Mucosa of descending colon (tissue), 3 donors: Measurements from ENCODE around the gene SGSH. TPM values are rescaled to one million over a fixed set of nuclear protein-coding genes. Genes with fewer than 3 reads are reported as not detected.
A peak's percentile ranks its signal among the peaks of the same experiment; 100 is the strongest.

Experiments
- ATAC-seq: fragments of 200-7000 bp; cut with Tn5 transposase; one replicate; pipeline ENCODE4 v1.9.1; 2020; ENCODE audit warnings: mild to moderate bottlenecking, moderate library complexity
- DNase-seq, 3 donors: peaks; one replicate each; pipeline ENCODE4 v3.0.0-alpha.2; 2020
- H3K36me3 ChIP-seq: fragments of 200-600 bp; one replicate; pipeline ENCODE4 v1.8.0; 2021; ENCODE audit warnings: low read depth, mild to moderate bottlenecking
- H3K4me1 ChIP-seq: fragments of 200-600 bp; one replicate; pipeline ENCODE4 v1.8.0; 2021; ENCODE audit warnings: low read depth, mild to moderate bottlenecking
- H3K4me3 ChIP-seq: fragments of 200-600 bp; one replicate; pipeline ENCODE4 v1.8.0; 2021; ENCODE audit warnings: mild to moderate bottlenecking
- H3K9me3 ChIP-seq: fragments of 200-600 bp; one replicate; pipeline ENCODE4 v1.8.0; 2021; ENCODE audit warnings: mild to moderate bottlenecking
- CTCF ChIP-seq: fragments of 200-600 bp; IDR thresholded peaks from one replicate; pipeline ENCODE4 v1.8.0; 2022; ENCODE audit warnings: antibody characterized with exemption, mild to moderate bottlenecking
- intact Hi-C, 2 donors: fragments of 100-400 bp; cut with DNase I in 1 of 2; cut with micrococcal nuclease in 1 of 2; formaldehyde crosslinking; loops; one replicate each; pipeline versions ENCODE4 v1.11.0 to v1.11.1; 2022; cut with DNase I, micrococcal nuclease
- total RNA-seq, 3 donors: library from RNA; stranded (reverse); fragmentation: NEBNext Ultra II Directional in 2 of 3; extraction: Animal tissue kit (Norgen Biotek cat#: 25700) in 2 of 3; gene quantifications; one replicate each; pipeline versions ENCODE4 v1.2.1 to v1.2.4, GENCODE V29; 2021 to 2023
- donor health status: DM: no; HTN: no; CAD: no; lungs with moderate emphysema.
- donor health status: DM: no; HTN: no; CAD: no.
- donor health status: DM: no; HTN: yes; CAD: no.

Gene SGSH
- total RNA-seq, 3 donors from 2014 or later, result 39.7 to 44.8 (median 42.5) TPM

DNA sequence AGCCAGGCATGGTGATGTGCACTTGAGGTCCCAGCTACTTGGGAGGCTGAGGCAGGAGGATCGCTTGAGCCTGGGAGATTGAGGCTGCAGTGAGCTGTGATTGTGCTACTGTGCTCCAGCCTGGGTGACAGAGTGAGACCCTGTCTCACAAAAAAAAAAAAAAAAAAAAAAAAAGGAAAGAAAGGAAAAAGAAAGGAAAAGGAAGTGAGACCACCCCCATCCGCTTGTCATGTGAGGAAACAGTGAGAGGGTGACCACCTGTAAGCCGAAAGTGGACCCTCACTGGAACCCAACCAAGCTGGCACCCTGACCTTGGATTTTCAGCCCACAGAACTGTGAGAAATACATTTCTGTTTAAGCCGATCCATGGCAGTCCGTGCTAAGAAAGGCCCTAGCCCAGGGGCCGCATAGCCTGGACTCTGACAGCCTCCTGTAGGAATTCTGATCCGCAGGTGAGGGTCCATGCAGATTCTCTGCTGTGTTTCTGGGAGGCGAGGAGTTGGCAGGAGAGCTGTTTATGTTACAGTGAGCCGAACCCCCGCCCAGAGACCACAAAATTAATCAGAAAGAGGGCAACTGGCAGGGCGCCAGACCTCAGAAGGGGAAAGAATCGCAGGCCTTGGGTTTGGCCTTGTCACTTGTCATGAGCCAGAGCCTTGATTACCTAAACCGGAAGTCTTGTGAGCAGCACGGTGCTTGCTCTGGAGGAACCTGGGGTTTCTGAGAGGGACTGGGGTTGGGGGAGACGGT lies 945 bp downstream of the SGSH start:
- peak; percentile 82 for ATAC-seq
- Histone ChIP-seq H3K9me3 (no peaks in the 10 kb centered on the region), H3K4me3 (peak overlapping the region; percentile 84), H3K36me3 (no peaks in the 10 kb centered on the region), H3K4me1 (peaks cover 3% of the 10 kb centered on the region)
- intact Hi-C loops, result no loop called here
- DNase-seq, result peak; percentile 81 to 91 (median 82)
- TF ChIP-seq CTCF, result no peak

- intact Hi-C loops, result no loop called here
- H3K4me3 ChIP-seq, result no peak overlapping the region
Measured at GRCh38 chr17:80218391-80218790, 1.7 kb downstream of the SGSH start.

GRCh38 chr17:80217703-80218362 lies 2.3 kb downstream of the SGSH start:
- DNase-seq, result peak in 2 of 3 donors; percentile 30 to 40
- ATAC-seq, result no peak
- intact Hi-C loops, result no loop called here
- Histone ChIP-seq H3K36me3 (no peaks in the 10 kb centered on the region), H3K9me3 (no peaks in the 10 kb centered on the region), H3K4me1 (peaks cover 3% of the 10 kb centered on the region), H3K4me3 (no peak overlapping the region)
- TF ChIP-seq CTCF, result no peak

More at GRCh38 chr17:80218391-80218790, 1.7 kb downstream of the SGSH start:
- ATAC-seq (no peak), DNase-seq (no peak)
- H3K4me1 ChIP-seq, result peaks cover 3% of the 10 kb centered on the region
- TF ChIP-seq CTCF, result no peak
- H3K9me3 ChIP-seq, result no peaks in the 10 kb centered on the region
- H3K36me3 ChIP-seq, result no peaks in the 10 kb centered on the region

DNA sequence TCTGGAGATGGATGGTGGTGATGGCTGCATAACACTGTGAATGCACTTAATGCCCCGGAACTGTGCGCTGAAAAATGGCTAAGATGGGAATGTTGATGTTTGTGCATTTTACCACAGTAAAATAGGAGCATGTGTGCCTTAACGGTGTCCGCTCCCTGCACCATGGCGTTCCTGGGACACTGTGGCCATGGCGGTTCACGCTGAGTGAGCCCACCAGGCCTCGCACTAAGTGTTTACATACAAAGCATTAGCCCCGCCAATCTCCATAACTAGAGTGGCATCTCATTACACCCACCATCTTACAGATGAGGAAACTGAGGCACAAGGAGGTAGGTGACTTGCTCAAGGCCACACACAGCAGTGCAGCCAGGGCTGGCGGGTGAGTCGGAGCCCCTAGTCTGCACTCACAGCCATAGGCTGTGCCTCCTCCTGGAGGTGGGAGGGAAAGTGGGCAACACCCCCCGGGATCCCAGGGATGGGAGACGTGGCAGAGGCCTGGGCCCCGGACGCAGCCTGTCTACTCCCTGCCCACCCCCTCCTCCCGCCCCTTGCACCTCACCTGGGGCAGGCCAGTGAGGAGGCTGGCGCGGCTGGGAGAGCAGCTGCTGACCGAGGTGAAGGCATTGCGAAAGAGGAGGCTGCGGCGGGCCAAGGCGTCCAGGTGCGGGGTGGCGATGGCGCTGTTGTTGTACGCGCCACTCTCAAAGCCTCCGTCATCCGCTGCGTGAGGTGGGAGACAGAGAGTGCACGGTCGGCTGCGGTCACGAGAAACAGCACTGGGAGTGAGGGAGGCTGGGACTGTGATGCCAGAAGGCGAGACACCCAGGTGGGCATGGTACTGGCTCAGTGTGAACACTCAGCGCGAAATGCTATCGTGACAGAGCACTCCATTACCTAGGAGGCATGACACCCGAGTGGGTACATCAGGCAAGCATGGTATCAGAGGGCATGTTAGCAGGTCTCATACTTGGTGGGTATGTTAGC lies 3.4 kb downstream of the SGSH start:
- Histone ChIP-seq H3K9me3 (no peaks in the 10 kb centered on the region), H3K4me1 (peaks cover 3% of the 10 kb centered on the region), H3K4me3 (no peak overlapping the region), H3K36me3 (no peaks in the 10 kb centered on the region)
- ATAC-seq (no peak), DNase-seq (peak in 1 of 3 donors; percentile 48)
- TF ChIP-seq CTCF, result no peak
- intact Hi-C loops, result no loop called here

DNA sequence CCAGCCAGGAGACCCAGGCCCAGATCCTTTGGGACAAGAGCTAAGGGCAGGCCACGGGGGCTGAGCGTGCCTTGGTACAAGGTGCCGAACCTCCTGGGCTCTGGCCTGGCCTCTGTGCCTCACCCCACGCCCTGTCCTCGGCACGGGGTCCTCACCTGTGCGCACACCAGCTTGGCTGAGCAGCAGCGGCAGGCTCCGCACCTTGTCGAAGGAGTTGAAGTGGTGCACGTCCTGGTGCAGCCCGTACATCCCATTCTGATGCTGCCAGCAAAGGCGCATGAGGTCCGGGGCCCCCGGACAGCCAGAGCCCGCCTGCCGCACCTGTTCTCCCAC lies 5.3 kb downstream of the SGSH start:
- DNase-seq (no peak), ATAC-seq (no peak)
- no peak for TF ChIP-seq CTCF
- Histone ChIP-seq H3K4me3 (no peak overlapping the region), H3K36me3 (peaks cover 4% of the 10 kb centered on the region), H3K4me1 (no peaks in the 10 kb centered on the region), H3K9me3 (no peaks in the 10 kb centered on the region)
- intact Hi-C loops, result no loop called here
